NCI-H524 treated with DMSO at 0.1 percent for 48 hours (cell line): ENCODE data around the gene PIK3C2B.

Source experiments
- DNase-seq: peaks from one replicate; lab custom pipeline; 2025; lab: John Stamatoyannopoulos, UW

PIK3C2B gene

GRCh38 chr1:204459706-204460105 lies 34.9 kb downstream of the PIK3C2B start:
- DNase-seq, result no peak

DNA sequence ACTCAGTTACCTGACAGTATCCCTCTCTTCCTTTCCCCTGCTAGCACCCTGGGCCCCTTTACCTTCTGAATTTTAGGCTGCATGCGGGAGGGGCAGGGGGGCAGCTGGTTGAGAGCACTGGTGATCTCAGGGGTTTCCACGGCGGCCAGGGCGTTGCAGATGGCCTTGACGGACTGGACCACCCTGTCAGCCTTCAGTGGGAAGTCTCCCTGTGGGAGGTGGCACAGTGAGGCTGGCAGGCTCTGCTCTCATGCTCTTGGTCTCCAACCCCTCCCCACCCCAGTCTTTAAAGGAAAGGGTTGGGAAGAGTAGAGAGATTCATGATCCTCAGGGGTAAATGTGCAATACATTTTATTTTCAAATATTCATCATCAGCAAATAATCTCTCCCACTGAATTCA lies 36.9 kb downstream of the PIK3C2B start:
- no peak for DNase-seq

GRCh38 chr1:204456826-204457442 lies 37.7 kb downstream of the PIK3C2B start:
- DNase-seq, result no peak

DNA sequence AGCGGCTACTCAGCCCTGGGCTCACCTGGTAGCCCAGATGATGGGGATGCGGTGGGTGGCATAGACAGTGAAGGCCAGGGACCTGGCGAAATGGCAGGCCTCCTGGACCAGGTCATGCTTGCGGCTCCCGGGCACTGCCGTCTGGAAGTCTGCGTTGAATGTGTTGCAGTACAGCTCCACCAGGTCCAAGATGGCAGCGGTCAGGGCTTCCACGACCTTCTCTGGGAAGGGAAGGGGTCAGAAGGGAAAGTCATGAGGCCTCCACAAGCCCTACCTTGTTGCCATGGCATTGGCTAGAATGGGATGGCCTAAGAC lies 38.8 kb downstream of the PIK3C2B start:
- DNase-seq, result no peak

DNA sequence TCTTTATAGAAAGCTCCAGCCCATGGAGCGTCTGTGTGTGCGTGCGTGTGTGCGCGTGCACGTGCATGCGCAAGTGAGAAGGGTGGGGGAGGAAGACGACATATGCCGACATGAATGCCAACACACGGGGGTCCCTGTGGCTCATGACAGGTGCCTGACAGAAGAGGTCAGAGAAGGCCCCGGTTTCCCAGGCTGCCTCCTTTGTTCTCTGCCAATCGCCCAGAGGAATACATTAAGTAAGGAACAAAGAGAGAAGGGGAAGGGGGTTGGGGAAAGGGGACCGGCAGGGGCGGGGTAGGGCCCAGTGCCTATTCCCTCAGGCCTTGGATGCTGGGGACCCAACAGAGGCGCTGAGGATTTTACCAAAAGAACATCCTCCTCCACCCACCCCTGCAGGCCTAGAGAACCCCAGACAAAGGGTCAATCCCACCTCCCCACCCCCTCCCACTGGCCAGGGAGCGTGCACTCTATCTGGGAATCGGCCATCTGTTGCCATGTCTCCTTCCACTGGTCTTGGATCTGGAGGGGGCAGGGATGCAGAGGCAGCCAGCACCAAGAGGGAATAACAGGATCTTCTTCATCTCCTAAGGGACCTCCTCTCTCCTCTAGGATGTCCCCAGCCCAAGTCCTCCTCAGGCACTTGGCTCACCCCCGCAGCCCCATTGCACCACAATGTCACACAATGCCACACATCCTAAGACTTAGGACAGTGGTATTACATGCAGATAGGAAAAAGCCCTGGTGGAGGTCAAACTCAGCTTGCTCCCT lies 39.4 kb downstream of the PIK3C2B start:
- peak; percentile 33 for DNase-seq

- DNase-seq, result no peak
Observed at GRCh38 chr1:204454476-204454875, 40.1 kb downstream of the PIK3C2B start.

DNA sequence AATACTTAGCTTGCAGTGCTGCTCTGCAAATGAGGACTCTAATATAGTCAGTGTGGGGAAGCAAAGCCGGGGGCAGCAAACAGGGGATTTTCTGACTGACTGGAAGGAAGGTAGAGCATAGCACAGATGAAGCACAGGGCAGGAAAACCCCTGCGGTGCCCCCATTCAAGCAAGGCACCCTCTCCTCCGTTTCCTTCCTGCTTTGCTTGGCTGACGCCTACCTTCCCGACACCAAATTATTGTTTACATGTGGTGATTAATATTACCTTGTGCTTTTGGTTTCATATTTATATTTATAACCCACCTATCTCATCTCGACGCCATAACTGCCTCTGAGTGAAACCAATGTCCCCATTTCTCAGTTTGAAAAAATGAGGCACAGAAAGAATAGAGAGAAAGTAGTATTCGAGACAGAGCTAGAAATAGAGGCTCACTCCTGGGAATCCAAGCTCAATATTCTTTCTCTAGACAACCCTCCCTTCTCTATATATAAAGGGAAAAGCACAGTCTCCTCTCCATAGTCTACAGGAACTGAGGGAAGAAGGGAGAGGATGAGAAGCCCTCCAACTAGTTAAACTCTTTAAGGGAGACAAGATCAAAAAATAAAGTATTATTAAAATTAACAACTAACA lies 41.3 kb downstream of the PIK3C2B start:
- DNase-seq, result no peak

GRCh38 chr1:204451352-204452124 lies 43.1 kb downstream of the PIK3C2B start:
- DNase-seq, result no peak

DNA sequence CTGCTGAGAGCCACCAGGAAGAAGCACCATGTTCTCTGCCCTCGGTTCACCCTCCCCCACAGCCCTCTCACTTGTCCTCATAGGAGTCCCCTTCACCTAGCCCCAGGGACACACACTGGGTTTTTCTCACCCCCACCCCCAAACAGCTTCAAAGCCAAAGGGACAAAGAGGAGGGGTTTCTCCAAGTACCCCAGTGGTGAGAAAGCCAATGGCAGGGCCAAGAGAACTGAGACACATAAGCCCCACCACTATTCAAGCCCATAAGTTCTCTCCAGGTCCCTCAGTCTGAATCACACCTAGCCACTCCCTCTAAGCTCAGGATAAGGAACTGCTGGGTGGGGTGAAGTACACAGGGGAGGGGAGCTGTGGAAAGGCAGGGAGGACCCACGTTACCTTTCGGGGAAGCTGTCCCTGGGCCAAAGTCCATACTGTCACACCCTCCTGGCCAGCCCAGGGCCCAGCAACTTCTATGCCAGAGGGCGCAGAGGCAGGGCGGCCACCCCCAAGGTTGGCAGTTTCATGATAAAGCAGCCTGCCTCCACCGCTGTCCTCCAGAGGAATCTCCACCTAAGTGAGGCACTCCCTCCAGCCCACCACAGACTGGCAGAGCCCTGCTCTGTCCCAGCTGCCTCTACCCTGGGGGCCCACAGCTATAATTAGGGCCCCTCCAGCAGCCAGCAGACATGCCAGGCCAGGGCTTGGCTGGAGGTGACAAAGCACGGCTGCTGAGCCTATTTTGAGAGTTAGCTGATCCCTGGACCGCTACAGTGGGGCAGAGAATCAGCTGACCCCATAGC lies 43.9 kb downstream of the PIK3C2B start:
- DNase-seq, result no peak

DNA sequence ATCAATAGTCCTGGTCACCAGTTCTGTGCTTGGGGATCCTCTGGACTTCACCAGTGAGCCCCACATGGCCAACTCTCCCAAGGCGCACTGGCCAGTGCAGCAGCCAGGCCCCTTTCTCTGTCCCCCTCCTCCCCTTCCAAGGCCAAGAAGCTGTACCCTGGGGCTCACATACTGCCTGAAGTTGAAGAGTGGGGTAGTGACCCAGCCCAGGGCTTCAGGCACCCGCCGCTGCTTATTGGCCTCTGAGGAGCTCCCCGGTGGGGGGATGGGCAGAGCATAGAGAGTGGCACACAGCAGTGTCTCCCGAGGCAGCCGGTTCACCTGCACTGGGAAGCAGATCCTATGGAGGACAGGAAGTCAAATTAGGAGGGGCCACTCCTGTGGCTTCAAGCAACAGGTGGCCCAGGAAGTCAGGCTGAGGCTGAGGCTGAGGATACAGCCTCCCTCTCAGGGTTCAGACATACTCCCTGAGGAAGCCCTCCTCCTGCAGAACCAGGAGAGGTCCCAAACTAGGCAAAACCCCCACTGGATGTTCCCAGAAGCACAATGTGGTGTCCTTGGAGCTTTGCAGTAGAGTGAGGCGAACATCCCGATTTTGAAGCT lies 44.8 kb downstream of the PIK3C2B start:
- no peak for DNase-seq

DNA sequence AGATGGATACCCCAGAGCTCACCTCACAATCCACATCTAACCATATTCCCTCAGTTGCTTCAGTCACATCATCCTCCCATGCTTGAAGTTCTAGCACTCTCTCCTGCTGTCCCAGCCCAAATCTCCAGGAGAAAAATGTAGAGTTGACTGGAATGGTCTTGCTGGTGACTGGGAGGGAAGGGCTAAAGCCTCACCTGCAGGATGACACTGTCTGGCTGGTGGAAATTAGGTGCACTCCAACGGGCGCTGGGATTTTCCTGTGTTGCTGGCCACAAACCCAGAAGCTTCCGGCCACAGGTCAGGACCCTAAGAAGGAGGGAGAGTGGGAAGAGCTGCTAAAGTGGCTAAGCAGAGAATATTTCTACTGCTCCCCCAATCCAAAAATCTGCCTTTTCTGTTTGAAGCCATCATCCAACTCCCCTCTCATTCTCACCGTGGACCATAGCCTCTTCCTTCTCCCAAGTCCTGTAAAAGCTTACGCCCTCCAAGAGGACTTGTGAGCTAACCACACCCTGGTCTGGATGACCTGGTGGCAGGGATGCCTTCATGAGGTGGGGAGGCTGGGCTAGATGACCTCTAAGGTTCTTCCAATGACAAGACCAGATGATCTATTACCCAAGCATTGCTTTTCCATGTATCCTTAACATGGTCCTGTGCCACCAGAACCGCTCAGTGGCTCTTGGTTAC lies 45.5 kb downstream of the PIK3C2B start:
- DNase-seq, result no peak

DNA sequence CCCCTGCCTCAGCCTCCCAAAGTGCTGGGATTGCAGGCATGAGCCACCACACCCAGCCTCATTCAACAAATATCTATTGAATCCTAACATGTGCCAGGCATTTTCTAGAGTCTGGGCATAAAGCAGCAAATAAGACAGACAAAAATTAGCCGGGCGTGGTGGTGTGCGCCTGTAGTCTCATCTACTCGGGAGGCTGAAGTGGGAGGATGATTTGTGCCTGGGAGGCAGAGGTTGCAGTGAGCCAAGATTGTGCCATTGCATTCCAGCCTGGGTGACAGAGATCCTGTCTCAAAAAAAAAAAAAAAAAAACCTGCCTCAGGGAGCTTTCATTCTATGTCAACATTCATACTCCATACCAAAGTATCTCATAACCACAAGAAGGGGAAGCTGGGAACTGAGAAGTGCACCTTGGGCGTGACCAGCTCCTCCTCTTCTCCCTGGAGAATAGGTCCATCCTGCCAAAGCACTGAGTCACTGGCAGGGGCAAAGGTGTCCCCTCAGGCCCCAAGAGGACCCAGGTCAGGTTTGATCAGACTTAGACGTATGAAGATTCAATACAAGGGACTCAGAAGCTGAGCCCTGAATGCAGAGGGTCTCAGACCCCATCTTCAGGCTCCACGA lies 46.2 kb downstream of the PIK3C2B start:
- DNase-seq, result no peak

DNA sequence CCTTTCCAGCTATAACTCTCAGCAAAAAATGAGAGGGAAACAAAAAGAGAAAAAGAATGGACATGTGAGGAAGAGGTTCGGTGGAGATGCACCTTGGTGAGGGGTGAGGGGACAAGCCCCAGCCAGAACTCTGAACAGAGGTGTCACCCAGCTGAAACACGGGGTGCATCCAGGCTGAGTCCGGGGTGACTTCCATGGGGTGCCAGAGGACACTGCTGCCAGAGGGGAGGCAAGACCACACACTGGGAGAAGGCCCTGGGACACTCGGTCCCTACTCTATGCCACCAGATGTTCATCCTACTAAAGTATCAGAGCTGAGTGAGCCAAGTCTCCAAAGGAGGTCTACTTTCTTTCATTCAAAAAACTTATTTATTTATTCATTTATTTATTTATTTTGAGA lies 46.9 kb downstream of the PIK3C2B start:
- no peak for DNase-seq

DNA sequence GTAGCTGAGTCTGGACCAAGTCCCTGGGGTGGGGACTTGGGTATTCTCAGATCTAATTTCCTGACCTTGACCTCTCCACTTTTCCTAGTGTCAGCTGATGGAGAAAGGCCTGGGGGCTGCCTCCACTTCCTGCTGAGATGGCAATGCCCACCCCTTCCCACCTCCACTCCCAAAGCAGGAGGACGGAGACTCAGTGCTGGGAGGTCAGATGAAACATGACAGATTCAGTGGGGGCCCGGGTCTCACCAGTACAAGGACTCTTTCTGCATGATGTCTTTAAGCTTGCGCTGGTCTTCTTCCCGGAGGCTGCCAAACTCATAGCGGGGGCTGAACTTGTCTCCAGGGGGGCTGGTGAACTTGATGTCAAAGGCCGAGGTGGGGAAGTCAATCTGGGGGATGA lies 47.4 kb downstream of the PIK3C2B start:
- DNase-seq, result no peak

DNA sequence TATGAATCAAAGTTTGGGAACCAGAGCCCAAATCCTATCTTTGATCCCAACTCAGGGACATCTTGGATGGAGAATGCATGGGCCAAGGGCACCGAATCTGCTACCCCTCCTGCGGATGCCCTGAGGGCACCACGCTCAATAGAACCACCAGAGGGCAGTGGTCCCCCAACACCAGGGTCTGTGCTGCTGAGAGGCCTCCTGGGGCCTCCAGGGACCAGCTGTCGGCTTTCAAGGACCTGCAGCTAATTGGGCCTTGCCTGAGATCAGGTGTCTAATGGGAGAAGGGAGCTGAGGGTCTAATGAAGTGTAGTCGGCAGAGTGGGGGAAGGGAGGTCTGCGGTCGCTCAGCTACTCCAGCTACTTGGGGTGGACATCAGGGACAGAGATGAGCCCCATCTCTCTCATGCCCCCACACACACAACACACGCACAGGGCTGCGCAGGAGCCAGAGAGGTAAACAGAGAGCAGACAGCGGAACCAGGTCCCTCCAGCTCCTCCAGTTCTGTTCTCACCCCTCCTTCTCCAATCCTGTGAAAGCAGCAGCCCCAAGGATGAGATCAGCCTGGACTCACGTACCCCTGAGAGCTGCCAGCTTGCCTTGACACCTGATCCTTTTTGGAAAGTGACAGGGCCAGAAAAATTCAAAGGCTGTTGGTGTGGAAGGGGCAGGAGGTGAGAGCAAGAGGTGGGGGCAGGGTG lies 48.0 kb downstream of the PIK3C2B start:
- DNase-seq, result peak; percentile 90

DNA sequence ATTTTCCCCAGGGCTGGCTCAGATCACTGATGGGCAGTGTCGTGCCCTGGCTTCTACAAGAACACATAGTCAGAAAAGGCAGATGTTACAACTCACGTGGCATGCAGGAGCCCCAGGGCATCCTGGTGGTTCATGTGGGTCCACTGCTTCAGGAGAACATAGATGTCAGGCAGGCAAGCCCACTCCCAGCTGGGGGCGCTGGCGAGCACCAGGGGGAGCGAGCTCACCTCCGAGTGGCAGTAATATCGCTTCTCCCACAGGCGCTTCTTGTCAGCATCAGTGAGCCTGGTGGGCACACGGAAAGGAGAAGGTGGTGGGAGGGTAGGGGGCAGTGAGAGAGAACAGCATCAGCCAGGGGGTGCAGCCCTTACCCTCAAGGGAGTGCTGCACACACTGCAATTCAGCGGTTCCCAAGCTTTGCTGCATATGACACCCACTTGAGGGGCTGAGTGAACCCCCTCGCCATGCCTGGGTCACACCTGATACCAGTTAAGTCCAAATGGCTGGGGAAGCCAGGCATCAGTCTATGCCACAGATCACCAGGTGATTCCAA lies 48.7 kb downstream of the PIK3C2B start:
- DNase-seq, result peak; percentile 24
